ENCODE data around the gene ATP8B3. TPM values are rescaled to one million over a fixed set of nuclear protein-coding genes. Genes with fewer than 3 reads are reported as not detected.

ATP8B3 gene
- total RNA-seq, 4 donors from 2014 or later = 1.3 to 2.0 (median 1.6) TPM; not detected in 1

GRCh38 chr19:1785310-1785709 is 26.8 kb downstream of the ATP8B3 start:
- no peak overlapping the region for H3K27ac ChIP-seq
- no peak for TF ChIP-seq POLR2A (IDR thresholded peaks at IDR 0.05)
- no peak for TF ChIP-seq CTCF (IDR thresholded peaks at IDR 0.05)
- no peaks in the 10 kb centered on the region for H3K36me3 ChIP-seq
- intact Hi-C loops (cut with DNase I) = no loop called here
- H3K9me3 ChIP-seq = no peaks in the 10 kb centered on the region
- WGBS, 2 donors = 84 to 92% methylated on average over 8 to 19 of the region's 19 CpGs
- no peak for DNase-seq
- no peak overlapping the region for H3K4me3 ChIP-seq (replicated peaks in 1 of 3)
- peaks cover 4% of the 10 kb centered on the region for H3K27me3 ChIP-seq
- no peaks in the 10 kb centered on the region for H3K4me1 ChIP-seq

GRCh38 chr19:1783874-1784273 is 28.2 kb downstream of the ATP8B3 start:
- H3K27me3 ChIP-seq = peaks cover 11% of the 10 kb centered on the region
- no peak overlapping the region for H3K4me3 ChIP-seq (replicated peaks in 1 of 3)
- no peaks in the 10 kb centered on the region for H3K4me1 ChIP-seq
- no peaks in the 10 kb centered on the region for H3K9me3 ChIP-seq
- DNase-seq = no peak
- intact Hi-C loops (cut with DNase I) = no loop called here
- no peak overlapping the region for H3K27ac ChIP-seq
- no peak for TF ChIP-seq CTCF (IDR thresholded peaks at IDR 0.05)
- TF ChIP-seq POLR2A (IDR thresholded peaks at IDR 0.05) = no peak
- H3K36me3 ChIP-seq = no peaks in the 10 kb centered on the region
- WGBS, 2 donors = 87 to 88% methylated on average over 9 of the region's 9 CpGs

DNA sequence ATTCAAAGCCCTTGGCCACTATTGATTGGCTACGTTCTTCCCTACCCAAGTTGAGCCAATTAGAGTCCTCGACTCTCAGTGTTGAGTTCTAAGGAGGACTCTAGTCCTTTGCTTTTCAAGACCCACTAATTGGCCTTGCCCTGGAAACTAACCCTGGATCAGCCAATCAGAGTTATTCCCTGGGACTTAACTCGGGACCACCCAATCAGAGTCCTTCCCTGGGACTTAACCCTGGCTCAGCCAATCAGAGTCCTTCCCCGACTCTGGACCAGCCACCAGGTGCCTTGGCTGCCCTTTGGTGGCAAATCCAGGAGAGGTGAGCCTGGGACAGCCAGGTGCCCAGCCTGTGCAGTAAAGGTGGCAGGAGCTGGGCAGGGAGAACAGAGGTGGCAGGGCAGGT is 28.7 kb downstream of the ATP8B3 start:
- Histone ChIP-seq H3K36me3 (no peaks in the 10 kb centered on the region), H3K4me3 (replicated peaks in 1 of 3) (no peak overlapping the region), H3K4me1 (no peaks in the 10 kb centered on the region), H3K9me3 (no peaks in the 10 kb centered on the region), H3K27ac (no peak overlapping the region), H3K27me3 (peaks cover 11% of the 10 kb centered on the region)
- TF ChIP-seq CTCF (IDR thresholded peaks at IDR 0.05) (no peak), POLR2A (IDR thresholded peaks at IDR 0.05) (no peak)
- 81 to 93% methylated on average over 4 of the region's 4 CpGs for WGBS, 2 donors
- DNase-seq = no peak
- intact Hi-C loops (cut with DNase I) = no loop called here

DNA sequence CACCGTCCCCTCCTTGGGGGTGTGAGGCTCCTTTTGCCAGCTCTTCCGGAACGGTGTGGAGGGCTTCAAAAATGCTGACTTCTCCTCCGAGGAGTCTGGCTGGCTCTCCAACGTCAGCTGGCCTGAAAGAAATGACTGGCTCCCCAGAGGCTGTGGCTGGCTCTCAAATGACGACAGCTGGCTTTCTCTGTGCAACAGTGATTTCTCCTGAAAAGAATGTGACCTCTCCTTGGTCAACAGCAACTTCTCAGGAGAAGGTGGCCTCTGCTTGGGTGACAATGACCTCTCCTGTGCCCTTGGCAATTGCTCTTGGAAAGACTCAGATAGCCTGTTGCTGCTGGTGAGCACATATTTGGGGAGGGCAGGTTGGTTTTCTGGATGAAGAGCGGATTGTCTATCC is 29.6 kb downstream of the ATP8B3 start:
- intact Hi-C loops (cut with DNase I) = no loop called here
- no peak for DNase-seq
- peaks cover 11% of the 10 kb centered on the region for H3K27me3 ChIP-seq
- H3K36me3 ChIP-seq = no peaks in the 10 kb centered on the region
- H3K9me3 ChIP-seq = no peaks in the 10 kb centered on the region
- WGBS, 2 donors = 73 to 76% methylated on average over 5 to 7 of the region's 7 CpGs
- H3K4me3 ChIP-seq (replicated peaks in 1 of 3) = no peak overlapping the region
- no peak overlapping the region for H3K27ac ChIP-seq
- no peaks in the 10 kb centered on the region for H3K4me1 ChIP-seq
- TF ChIP-seq POLR2A (IDR thresholded peaks at IDR 0.05) (no peak), CTCF (IDR thresholded peaks at IDR 0.05) (no peak)

DNA sequence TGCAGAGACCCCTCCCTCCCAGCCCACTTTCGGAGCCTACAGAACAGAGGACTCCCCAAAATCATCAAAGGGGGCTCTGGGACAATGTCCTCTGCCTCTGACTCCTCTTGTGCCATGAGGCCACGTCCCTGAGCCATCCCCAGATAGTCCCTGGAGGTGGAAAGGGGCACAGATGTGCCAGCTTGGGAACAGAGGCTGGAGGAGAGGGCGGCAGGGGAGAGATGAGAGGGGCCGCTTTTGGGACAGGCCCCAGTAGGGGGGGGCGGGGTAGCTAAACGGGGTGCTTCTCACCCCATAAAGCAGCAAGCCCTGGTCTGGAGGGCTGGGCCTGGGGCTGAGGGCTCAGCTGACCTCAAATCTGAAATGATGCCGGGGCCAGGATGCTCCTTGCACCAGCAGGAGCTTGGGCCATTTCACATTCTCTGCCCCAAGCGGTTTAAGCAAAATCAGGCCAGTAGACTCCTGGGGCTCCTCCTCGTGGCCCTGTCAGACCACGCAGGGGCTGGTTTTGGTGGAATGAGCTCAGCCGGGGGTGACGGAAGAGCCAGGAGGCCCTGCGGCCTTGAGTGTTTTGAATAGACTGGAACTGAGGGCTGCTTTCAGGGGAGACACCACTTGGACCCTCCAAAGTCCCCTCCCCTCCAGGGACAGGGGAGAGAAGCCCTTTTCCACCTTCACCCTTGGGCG is 31.7 kb downstream of the ATP8B3 start:
- Histone ChIP-seq H3K36me3 (no peaks in the 10 kb centered on the region), H3K9me3 (no peaks in the 10 kb centered on the region), H3K4me1 (peaks cover 0 to 4% of the 10 kb centered on the region in 2 donors), H3K27ac (no peak overlapping the region), H3K4me3 (replicated peaks in 1 of 3) (no peak overlapping the region), H3K27me3 (peaks cover 24% of the 10 kb centered on the region)
- no peak for DNase-seq
- TF ChIP-seq CTCF (IDR thresholded peaks at IDR 0.05) = no peak
- no peak for TF ChIP-seq POLR2A (IDR thresholded peaks at IDR 0.05)
- 28 to 33% methylated on average over 14 of the region's 14 CpGs for WGBS, 2 donors
- intact Hi-C loops (cut with DNase I) = no loop called here
